HAP-1 (cell line): Measurements from ENCODE around the gene EPX.
A peak's percentile ranks its signal among the peaks of the same experiment; 100 is the strongest.

ENCODE experiments used
- DNase-seq, 2 experiments: peaks; one replicate each; pipeline ENCODE4 v3.0.0-alpha.2; 2016 to 2020; ENCODE audit warnings: low spot score in 2 of 2
- H3K27me3 ChIP-seq: fragments of 250-450 bp; sonication (Bioruptor Pico); 2 replicates; pipeline ENCODE4 v1.5.1; 2020; ENCODE audit warnings: low read depth, mild to moderate bottlenecking, moderate library complexity
- H3K36me3 ChIP-seq: fragments of 250-450 bp; sonication (Bioruptor Pico); replicated peaks from 2 replicates; pipeline ENCODE4 v1.5.1; 2020; ENCODE audit warnings: mild to moderate bottlenecking
- H3K4me1 ChIP-seq: fragments of 250-450 bp; sonication (Bioruptor Pico); 2 replicates; pipeline ENCODE4 v1.5.1; 2020; ENCODE audit warnings: mild to moderate bottlenecking
- H3K4me3 ChIP-seq: fragments of 250-450 bp; sonication (Bioruptor Pico); 2 replicates; pipeline ENCODE4 v1.5.1; 2020; ENCODE audit warnings: mild to moderate bottlenecking, moderate library complexity
- H3K9me3 ChIP-seq: fragments of 250-450 bp; sonication (Bioruptor Pico); 2 replicates; pipeline ENCODE4 v1.5.1; 2020; ENCODE audit warnings: mild to moderate bottlenecking, moderate library complexity
- in situ Hi-C: fragments of 300-500 bp; cut with MboI; formaldehyde crosslinking; loops from 3 replicates; pipeline ENCODE4 v1.14.3; 2020; ENCODE audit warnings: low sequenced_read_pairs, inconsistent platforms, mixed read lengths

EPX gene

DNA sequence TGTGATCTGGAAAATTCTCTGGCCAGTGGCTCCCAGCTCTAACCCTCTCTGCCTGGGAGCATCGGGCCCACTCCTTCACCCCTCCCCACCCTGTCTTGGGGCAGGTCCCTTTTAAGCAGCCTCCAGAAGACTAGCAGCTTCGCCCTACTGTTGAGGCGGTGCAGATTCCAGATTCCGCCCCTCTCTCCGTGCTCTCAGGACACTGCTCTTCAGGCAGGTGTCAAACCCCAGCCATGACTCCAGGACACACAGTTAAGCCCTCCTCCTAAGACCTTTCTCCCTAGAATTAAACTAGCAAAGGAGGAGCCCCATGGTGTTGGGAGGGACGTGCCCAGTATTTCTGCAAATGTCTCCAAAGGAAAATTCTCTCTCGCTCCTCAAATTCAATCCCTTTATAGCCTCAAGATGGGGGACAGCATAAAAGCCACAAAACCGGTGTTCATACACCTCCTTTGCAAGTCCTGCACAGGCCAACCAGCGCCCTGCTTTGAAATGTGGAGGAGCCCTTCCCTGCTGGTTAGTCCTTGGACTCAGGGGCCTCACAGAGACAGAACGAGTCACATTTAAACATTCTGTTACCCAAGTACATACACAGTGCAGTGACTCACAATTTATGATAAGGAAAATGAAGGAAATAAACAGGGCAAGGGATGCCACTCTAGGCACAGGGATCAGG is 53.0 kb downstream of the EPX start:
- H3K4me3 ChIP-seq = no peak overlapping the region
- DNase-seq = no peak
- peaks cover 8% of the 10 kb centered on the region for H3K27me3 ChIP-seq
- in situ Hi-C loops = no loop called here
- no peaks in the 10 kb centered on the region for H3K36me3 ChIP-seq
- H3K9me3 ChIP-seq = no peaks in the 10 kb centered on the region
- no peaks in the 10 kb centered on the region for H3K4me1 ChIP-seq

- Histone ChIP-seq H3K9me3 (no peaks in the 10 kb centered on the region), H3K4me3 (no peak overlapping the region), H3K36me3 (no peaks in the 10 kb centered on the region), H3K27me3 (peaks cover 5% of the 10 kb centered on the region; the same call in 1 of the 2 replicates), H3K4me1 (no peaks in the 10 kb centered on the region)
- no peak for DNase-seq
- in situ Hi-C loops = no loop called here
Observed at GRCh38 chr17:58246104-58246740, 53.7 kb downstream of the EPX start.

DNA sequence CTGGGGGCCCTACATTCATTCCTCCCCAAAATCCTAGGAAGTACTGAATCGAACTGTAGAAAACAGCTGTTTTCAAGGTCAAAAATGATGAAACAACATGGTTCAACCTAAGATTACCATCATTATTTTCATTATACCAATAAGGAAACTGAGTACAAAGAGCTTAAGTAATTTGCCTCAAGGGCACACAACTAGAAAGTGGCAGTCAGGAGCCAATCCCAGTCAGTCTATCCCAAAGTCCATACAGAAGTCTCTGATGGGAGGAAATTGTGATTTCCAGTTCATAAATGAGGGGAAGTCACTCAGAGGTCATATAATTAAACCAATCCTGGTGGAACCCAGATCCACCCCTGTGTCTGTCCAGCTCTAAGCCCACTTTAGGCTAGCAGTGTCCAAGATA is 54.3 kb downstream of the EPX start:
- peaks cover 3% of the 10 kb centered on the region; the same call in 1 of the 2 replicates for H3K27me3 ChIP-seq
- in situ Hi-C loops = no loop called here
- no peaks in the 10 kb centered on the region for H3K4me1 ChIP-seq
- H3K9me3 ChIP-seq = no peaks in the 10 kb centered on the region
- no peaks in the 10 kb centered on the region for H3K36me3 ChIP-seq
- no peak overlapping the region for H3K4me3 ChIP-seq
- no peak for DNase-seq

DNA sequence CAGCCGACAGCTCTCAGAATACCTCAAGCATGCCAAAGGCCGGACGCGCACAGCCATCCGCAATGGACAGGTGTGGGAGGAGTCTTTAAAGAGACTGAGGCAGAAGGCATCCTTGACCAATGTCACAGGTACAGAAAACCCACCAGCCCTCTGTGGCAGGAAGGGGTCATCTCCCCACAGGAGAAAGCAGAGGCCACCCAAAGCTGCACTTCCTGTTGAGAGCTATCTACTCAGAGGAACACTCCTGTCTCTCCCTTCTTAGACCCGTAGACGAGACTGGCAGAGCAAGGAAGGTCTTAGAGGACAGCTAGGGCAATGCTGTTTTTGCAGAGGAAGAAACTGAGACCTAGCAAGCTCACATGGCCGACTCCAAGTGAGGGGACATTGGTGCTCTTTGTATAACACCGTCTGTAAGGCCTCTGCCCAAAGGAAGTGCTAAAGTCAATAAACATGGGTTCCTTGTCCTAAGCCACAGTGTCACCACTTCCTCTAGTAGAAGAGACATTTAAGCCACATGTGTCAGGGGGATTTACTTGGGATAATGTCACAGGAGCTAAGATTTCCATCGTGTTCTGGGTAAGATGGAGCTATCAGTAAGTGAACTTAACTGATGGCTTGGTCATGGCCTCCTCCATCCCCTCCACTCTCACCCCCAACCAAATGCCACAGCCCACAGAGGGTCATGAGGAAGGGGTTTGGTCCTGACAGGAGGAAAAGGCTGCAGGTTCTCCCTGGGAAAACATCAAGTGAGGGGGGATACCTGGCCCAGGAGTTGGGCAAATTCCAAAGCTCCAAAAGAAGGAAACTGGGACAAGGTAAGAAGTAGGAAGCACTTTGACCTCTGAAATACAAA is 55.2 kb downstream of the EPX start:
- no peak for DNase-seq
- in situ Hi-C loops = no loop called here
- Histone ChIP-seq H3K4me1 (no peaks in the 10 kb centered on the region), H3K4me3 (no peak overlapping the region), H3K27me3 (peaks cover 2% of the 10 kb centered on the region; the same call in 1 of the 2 replicates), H3K36me3 (no peaks in the 10 kb centered on the region), H3K9me3 (no peaks in the 10 kb centered on the region)

GRCh38 chr17:58248955-58249269 is 56.4 kb downstream of the EPX start:
- Histone ChIP-seq H3K4me3 (no peak overlapping the region), H3K36me3 (no peaks in the 10 kb centered on the region), H3K4me1 (no peaks in the 10 kb centered on the region), H3K27me3 (peaks cover under 1% of the 10 kb centered on the region; the same call in 1 of the 2 replicates), H3K9me3 (no peaks in the 10 kb centered on the region)
- in situ Hi-C loops = no loop called here
- DNase-seq = no peak

- H3K27me3 ChIP-seq = peaks cover 3% of the 10 kb centered on the region; the same call in 1 of the 2 replicates
- peak; percentile 26 to 78 for DNase-seq
- no peaks in the 10 kb centered on the region for H3K4me1 ChIP-seq
- no peaks in the 10 kb centered on the region for H3K9me3 ChIP-seq
- in situ Hi-C loops = no loop called here
- H3K36me3 ChIP-seq = no peaks in the 10 kb centered on the region
- no peak overlapping the region for H3K4me3 ChIP-seq
Observed at GRCh38 chr17:58249270-58250133, 57.0 kb downstream of the EPX start.

GRCh38 chr17:58250344-58251011 is 58.0 kb downstream of the EPX start:
- no peaks in the 10 kb centered on the region for H3K9me3 ChIP-seq
- H3K4me1 ChIP-seq = no peaks in the 10 kb centered on the region
- in situ Hi-C loops = no loop called here
- DNase-seq = no peak
- no peaks in the 10 kb centered on the region for H3K36me3 ChIP-seq
- peaks cover 3% of the 10 kb centered on the region; the same call in 1 of the 2 replicates for H3K27me3 ChIP-seq
- H3K4me3 ChIP-seq = no peak overlapping the region

DNA sequence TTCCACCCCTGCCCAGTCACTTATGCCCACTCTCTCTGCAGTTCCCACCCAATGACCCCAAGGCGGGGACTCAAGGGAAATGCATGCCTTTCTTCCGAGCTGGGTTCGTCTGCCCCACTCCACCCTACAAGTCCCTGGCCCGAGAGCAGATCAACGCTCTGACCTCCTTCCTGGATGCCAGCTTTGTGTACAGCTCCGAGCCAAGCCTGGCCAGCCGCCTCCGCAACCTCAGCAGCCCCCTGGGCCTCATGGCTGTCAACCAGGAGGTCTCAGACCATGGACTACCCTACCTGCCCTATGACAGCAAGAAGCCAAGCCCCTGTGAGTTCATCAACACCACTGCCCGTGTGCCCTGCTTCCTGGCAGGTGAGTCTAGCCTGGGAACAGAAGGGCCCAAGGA is 59.6 kb downstream of the EPX start:
- no peaks in the 10 kb centered on the region for H3K9me3 ChIP-seq
- H3K4me3 ChIP-seq = no peak overlapping the region
- H3K27me3 ChIP-seq = peaks cover 3% of the 10 kb centered on the region
- in situ Hi-C loops = no loop called here
- no peaks in the 10 kb centered on the region for H3K36me3 ChIP-seq
- no peak for DNase-seq
- H3K4me1 ChIP-seq = no peaks in the 10 kb centered on the region

GRCh38 chr17:58253082-58253481 is 60.6 kb downstream of the EPX start:
- Histone ChIP-seq H3K27me3 (peaks cover 3% of the 10 kb centered on the region), H3K4me1 (no peaks in the 10 kb centered on the region), H3K4me3 (no peak overlapping the region), H3K36me3 (no peaks in the 10 kb centered on the region), H3K9me3 (no peaks in the 10 kb centered on the region)
- no peak for DNase-seq
- in situ Hi-C loops = no loop called here
